ENCODE data around the gene LRRC3. TPM values are rescaled to one million over a fixed set of nuclear protein-coding genes. Genes with fewer than 3 reads are reported as not detected.
"Not testable (repeated sequence)": the region's sequence is repeated elsewhere in the genome, so short reads cannot be mapped to it uniquely, and the experiment has no call there.

The LRRC3 gene
- total and polyA plus RNA-seq, 7 donors: 0.08 to 1.1 (median 0.22) TPM

DNA sequence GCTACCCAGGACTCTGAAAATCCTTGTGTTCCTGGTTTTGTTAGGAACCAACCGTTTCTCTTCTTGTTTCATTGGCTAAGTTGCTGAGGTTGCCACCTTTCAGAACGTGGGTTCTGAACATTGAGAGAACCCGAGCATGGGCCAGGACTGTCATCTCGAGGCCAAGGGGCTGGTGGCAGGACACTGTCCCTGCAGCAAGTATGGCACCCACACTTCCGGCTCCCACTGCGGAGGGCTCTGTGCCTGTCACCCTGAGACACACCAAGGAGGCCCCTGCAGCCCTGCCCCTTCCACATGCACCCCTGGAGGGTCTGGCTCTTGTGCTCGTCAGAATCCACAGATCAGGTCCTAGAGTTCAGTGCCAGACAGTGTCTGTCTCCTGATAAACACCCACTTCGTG, 39.1 kb upstream of the LRRC3 start:
- intact Hi-C loops (cut with DNase I): no loop called here
- H3K27ac ChIP-seq: no peak overlapping the region
- H3K27me3 ChIP-seq (ENCODE audit: insufficient read depth in 3 of 3, low read length in 2 of 3): peaks cover 0 to 22% (median 0%) of the 10 kb centered on the region in 3 donors
- WGBS, 3 donors: 70 to 77% (median 73%) methylated on average over 8 of the region's 8 CpGs
- ATAC-seq: no peak
- H3K4me1 ChIP-seq: no peaks in the 10 kb centered on the region
- DNase-seq: no peak
- no peaks in the 10 kb centered on the region for H3K36me3 ChIP-seq (ENCODE audit: insufficient read depth in 1 of 2, low read depth in 1 of 2)
- H3K9me3 ChIP-seq: no peaks in the 10 kb centered on the region
- H3K4me3 ChIP-seq: no peak overlapping the region
- TF ChIP-seq, protein P1, sequence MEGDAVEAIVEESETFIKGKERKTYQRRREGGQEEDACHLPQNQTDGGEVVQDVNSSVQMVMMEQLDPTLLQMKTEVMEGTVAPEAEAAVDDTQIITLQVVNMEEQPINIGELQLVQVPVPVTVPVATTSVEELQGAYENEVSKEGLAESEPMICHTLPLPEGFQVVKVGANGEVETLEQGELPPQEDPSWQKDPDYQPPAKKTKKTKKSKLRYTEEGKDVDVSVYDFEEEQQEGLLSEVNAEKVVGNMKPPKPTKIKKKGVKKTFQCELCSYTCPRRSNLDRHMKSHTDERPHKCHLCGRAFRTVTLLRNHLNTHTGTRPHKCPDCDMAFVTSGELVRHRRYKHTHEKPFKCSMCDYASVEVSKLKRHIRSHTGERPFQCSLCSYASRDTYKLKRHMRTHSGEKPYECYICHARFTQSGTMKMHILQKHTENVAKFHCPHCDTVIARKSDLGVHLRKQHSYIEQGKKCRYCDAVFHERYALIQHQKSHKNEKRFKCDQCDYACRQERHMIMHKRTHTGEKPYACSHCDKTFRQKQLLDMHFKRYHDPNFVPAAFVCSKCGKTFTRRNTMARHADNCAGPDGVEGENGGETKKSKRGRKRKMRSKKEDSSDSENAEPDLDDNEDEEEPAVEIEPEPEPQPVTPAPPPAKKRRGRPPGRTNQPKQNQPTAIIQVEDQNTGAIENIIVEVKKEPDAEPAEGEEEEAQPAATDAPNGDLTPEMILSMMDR (IDR thresholded peaks at IDR 0.05): no peak

DNA sequence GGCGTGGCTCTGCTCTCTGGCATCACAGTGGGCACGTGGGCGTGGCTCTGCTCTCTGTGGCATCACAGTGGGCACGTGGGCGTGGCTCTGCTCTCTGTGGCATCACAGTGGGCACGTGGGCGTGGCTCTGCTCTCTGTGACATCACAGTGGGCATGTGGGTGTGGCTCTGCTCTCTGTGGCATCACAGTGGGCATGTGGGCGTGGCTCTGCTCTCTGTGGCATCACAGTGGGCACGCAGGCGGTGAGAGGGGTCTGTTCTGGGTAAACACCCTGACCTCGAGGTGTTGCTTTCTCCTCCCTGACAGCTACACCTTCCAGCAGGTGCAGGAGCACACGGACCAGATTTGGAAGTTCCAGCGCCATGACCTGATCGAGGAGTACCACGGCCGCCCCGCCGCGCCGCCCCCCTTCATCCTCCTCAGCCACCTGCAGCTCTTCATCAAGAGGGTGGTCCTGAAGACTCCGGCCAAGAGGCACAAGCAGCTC, 37.6 kb upstream of the LRRC3 start:
- H3K9me3 ChIP-seq; H3K27ac ChIP-seq; H3K4me3 ChIP-seq; H3K4me1 ChIP-seq; ATAC-seq; DNase-seq; H3K36me3 ChIP-seq (ENCODE audit: insufficient read depth in 1 of 2, low read depth in 1 of 2); intact Hi-C loops (cut with DNase I): not testable (repeated sequence)
- WGBS, 3 donors: 92 to 95% (median 94%) methylated on average over 19 to 21 of the region's 21 CpGs
- H3K27me3 ChIP-seq (ENCODE audit: insufficient read depth in 3 of 3, low read length in 2 of 3): peaks cover 0 to 22% (median 0%) of the 10 kb centered on the region in 3 donors

DNA sequence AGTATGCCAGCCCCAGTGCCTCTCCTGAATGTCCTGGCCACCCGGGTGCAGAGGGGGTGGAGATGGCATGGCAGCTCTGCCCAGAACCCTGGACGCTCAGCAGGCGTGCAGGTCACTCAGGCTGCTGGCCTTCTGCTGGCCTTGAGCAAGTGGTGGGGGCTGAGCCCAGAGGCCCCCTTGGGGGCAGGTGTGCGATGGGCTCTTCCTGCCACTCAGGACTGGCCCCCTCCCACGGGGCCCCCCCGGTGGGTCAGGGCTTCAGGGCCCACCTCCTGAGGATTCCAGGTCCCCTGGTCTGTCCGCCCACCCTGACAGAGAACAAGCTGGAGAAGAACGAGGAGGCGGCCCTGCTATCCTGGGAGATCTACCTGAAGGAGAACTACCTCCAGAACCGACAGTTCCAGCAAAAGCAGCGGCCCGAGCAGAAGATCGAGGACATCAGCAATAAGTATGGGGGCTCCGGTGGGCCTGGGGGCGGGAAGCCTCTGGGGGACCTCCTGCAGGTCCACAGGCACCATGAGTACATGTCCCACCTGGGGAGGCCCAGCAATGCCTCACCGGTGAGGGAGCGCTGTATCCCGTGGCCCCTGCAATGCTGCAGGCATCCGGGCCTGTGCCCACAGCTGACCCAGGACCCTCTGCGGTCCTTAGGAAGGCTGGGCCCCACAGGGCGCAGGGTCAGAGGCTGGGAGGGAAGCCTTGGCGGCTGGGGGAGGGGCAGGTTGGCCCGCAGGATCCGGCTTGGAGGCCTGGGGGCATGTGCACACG, 37.0 kb upstream of the LRRC3 start:
- no peaks in the 10 kb centered on the region for H3K9me3 ChIP-seq
- TF ChIP-seq, protein P1 (IDR thresholded peaks at IDR 0.05): no peak
- intact Hi-C loops (cut with DNase I): no loop called here
- ATAC-seq (no peak), DNase-seq (no peak)
- peaks cover 0 to 21% (median 0%) of the 10 kb centered on the region in 3 donors for H3K27me3 ChIP-seq (ENCODE audit: insufficient read depth in 3 of 3, low read length in 2 of 3)
- 89 to 91% (median 90%) methylated on average over 23 to 25 of the region's 25 CpGs for WGBS, 3 donors
- no peak overlapping the region for H3K4me3 ChIP-seq
- no peak overlapping the region for H3K27ac ChIP-seq
- H3K36me3 ChIP-seq (ENCODE audit: insufficient read depth in 1 of 2, low read depth in 1 of 2): no peaks in the 10 kb centered on the region
- no peaks in the 10 kb centered on the region for H3K4me1 ChIP-seq

DNA sequence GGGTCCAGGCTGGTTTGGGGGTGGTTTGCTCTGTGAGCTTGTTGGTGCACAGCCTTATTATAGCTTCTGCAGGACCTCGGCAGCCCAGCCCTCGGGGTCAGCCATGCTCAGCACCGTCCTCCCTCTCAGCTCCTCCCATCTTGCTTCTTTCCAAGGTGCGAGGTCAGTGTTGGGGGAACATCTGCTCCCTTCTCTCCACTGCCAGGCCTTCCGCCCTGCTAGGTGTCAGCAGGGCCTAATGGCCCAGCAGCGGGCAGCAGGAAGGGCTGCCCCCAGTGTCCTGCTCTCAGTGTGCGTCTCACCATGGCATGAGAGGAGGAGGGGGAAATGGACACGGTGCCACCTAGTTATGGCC, 36.5 kb upstream of the LRRC3 start:
- no peaks in the 10 kb centered on the region for H3K4me1 ChIP-seq
- DNase-seq (no peak), ATAC-seq (no peak)
- intact Hi-C loops (cut with DNase I): no loop called here
- H3K4me3 ChIP-seq: no peak overlapping the region
- 87 to 92% (median 92%) methylated on average over 7 to 8 of the region's 8 CpGs for WGBS, 3 donors
- no peaks in the 10 kb centered on the region for H3K36me3 ChIP-seq (ENCODE audit: insufficient read depth in 1 of 2, low read depth in 1 of 2)
- H3K9me3 ChIP-seq: no peaks in the 10 kb centered on the region
- no peak overlapping the region for H3K27ac ChIP-seq
- TF ChIP-seq, protein P1 (IDR thresholded peaks at IDR 0.05): no peak
- H3K27me3 ChIP-seq (ENCODE audit: insufficient read depth in 3 of 3, low read length in 2 of 3): peaks cover 0 to 17% (median 0%) of the 10 kb centered on the region in 3 donors

DNA sequence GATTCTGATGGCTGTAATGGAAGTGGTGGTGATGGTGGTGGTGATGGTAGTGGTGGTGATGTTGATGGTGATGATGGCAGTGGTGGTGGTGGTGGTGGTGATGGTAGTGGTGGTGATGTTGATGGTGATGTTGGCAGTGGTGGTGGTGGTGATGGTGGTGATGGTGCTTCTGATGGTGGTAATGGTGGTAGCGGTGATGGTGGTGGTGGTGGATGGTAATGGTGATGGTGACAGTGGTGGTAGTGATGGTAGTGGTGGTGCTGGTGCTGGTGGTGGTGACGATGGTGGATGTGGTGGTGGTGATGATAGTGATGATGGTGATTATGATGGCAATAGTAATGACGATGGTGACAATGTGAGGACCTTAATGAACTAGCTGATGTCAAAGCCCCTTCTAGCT, 35.6 kb upstream of the LRRC3 start:
- TF ChIP-seq, protein P1 (IDR thresholded peaks at IDR 0.05): no peak
- H3K27ac ChIP-seq: no peak overlapping the region
- intact Hi-C loops (cut with DNase I): no loop called here
- ATAC-seq (no peak), DNase-seq (no peak)
- no peaks in the 10 kb centered on the region for H3K9me3 ChIP-seq
- H3K4me3 ChIP-seq: no peak overlapping the region
- H3K4me1 ChIP-seq: no peaks in the 10 kb centered on the region
- peaks cover 0 to 21% (median 0%) of the 10 kb centered on the region in 3 donors for H3K27me3 ChIP-seq (ENCODE audit: insufficient read depth in 3 of 3, low read length in 2 of 3)
- no peaks in the 10 kb centered on the region for H3K36me3 ChIP-seq (ENCODE audit: insufficient read depth in 1 of 2, low read depth in 1 of 2)
- 94 to 98% (median 97%) methylated on average over 3 of the region's 3 CpGs for WGBS, 3 donors

All from psoas muscle (tissue), 8 donors.